SK-N-SH treated with all-trans-retinoic acid at 6 μM for 48 hours (cell line): ENCODE results near the gene PAAF1.
"Not testable (repeated sequence)": the region's sequence is repeated elsewhere in the genome, so short reads cannot be mapped to it uniquely, and the experiment has no call there.

Experiments
- ATAC-seq: fragments of 200-7000 bp; cut with Tn5 transposase; 3 replicates; pipeline ENCODE4 v1.9.1; 2020; ENCODE audit warnings: mild to moderate bottlenecking, moderate library complexity
- BACH2 ChIP-seq: fragments of 250-450 bp; sonication (Bioruptor Pico); IDR thresholded peaks from 2 replicates; pipeline ENCODE4 v1.9.0; 2021; ENCODE audit warnings: mild to moderate bottlenecking, borderline replicate concordance
- CREB5 ChIP-seq: fragments of 250-450 bp; sonication (Bioruptor Pico); IDR thresholded peaks from 2 replicates; pipeline ENCODE4 v1.5.1; 2020; ENCODE audit warnings: low read depth, mild to moderate bottlenecking, moderate library complexity
- CSDC2 ChIP-seq: fragments of 250-450 bp; sonication (Bioruptor Pico); IDR thresholded peaks from 2 replicates; pipeline ENCODE4 v1.5.0; 2020; ENCODE audit warnings: mild to moderate bottlenecking, moderate library complexity
- ESRRG ChIP-seq: fragments of 250-450 bp; sonication (Bioruptor Pico); IDR thresholded peaks from 2 replicates; pipeline ENCODE4 v1.6.1; 2021; ENCODE audit warnings: mild to moderate bottlenecking
- GLIS3 ChIP-seq: fragments of 250-450 bp; sonication (Bioruptor Pico); IDR thresholded peaks from 2 replicates; pipeline ENCODE4 v1.5.0; 2020; ENCODE audit warnings: mild to moderate bottlenecking, moderate library complexity
- ISL1 ChIP-seq: fragments of 250-450 bp; sonication (Bioruptor Pico); IDR thresholded peaks from 2 replicates; pipeline ENCODE4 v2.1.2; 2022; ENCODE audit warnings: mild to moderate bottlenecking, moderate library complexity
- OSR1 ChIP-seq: fragments of 250-450 bp; sonication (Bioruptor Pico); IDR thresholded peaks from 2 replicates; pipeline ENCODE4 v1.8.0; 2022; ENCODE audit warnings: moderate library complexity, mild to moderate bottlenecking, inconsistent platforms
- PATZ1 ChIP-seq: fragments of 250-450 bp; sonication (Bioruptor Pico); IDR thresholded peaks from 2 replicates; pipeline ENCODE4 v1.8.0; 2020; ENCODE audit warnings: mild to moderate bottlenecking, moderate library complexity, borderline replicate concordance
- POU6F1 ChIP-seq: fragments of 250-450 bp; sonication (Bioruptor Pico); IDR thresholded peaks from 2 replicates; pipeline ENCODE4 v1.8.0; 2021; ENCODE audit warnings: low read depth, mild to moderate bottlenecking, moderate library complexity, borderline replicate concordance
- PPARA ChIP-seq: fragments of 250-450 bp; sonication (Bioruptor Pico); IDR thresholded peaks from 2 replicates; pipeline ENCODE4 v1.5.0; 2020; ENCODE audit warnings: mild to moderate bottlenecking, borderline replicate concordance
- RARB ChIP-seq: fragments of 250-450 bp; sonication (Bioruptor Pico); IDR thresholded peaks from 2 replicates; pipeline ENCODE4 v1.8.0; 2021; ENCODE audit warnings: mild to moderate bottlenecking, moderate library complexity
- SNAI2 ChIP-seq: fragments of 250-450 bp; sonication (Bioruptor Pico); IDR thresholded peaks from 2 replicates; pipeline ENCODE4 v1.5.0; 2020; ENCODE audit warnings: mild to moderate bottlenecking, moderate library complexity
- TCF4 ChIP-seq: fragments of 250-450 bp; sonication (Bioruptor Pico); IDR thresholded peaks from 2 replicates; pipeline ENCODE4 v1.8.0; 2021; ENCODE audit warnings: mild to moderate bottlenecking, moderate library complexity, borderline replicate concordance
- TOX ChIP-seq: fragments of 250-450 bp; sonication (Bioruptor Pico); IDR thresholded peaks from 2 replicates; pipeline ENCODE4 v1.8.0; 2021; ENCODE audit warnings: mild to moderate bottlenecking, moderate library complexity, borderline replicate concordance
- ZFP3 ChIP-seq: fragments of 250-450 bp; sonication (Bioruptor Pico); IDR thresholded peaks from 2 replicates; pipeline ENCODE4 v1.5.0; 2020; ENCODE audit warnings: mild to moderate bottlenecking, moderate library complexity
- ZFP30 ChIP-seq: fragments of 450-650 bp; formaldehyde crosslinking; IDR thresholded peaks from 2 replicates; pipeline ENCODE4 v1.5.0; 2022; ENCODE audit warnings: mild to moderate bottlenecking, moderate library complexity
- ZNF565 ChIP-seq: fragments of 450-650 bp; formaldehyde crosslinking; conservative IDR thresholded peaks from 2 replicates; pipeline ENCODE4 v1.5.0; 2020; ENCODE audit warnings: low read depth, mild to moderate bottlenecking, moderate library complexity
- ZNF70 ChIP-seq: fragments of 450-650 bp; formaldehyde crosslinking; IDR thresholded peaks from 2 replicates; pipeline ENCODE4 v1.5.0; 2020; ENCODE audit warnings: mild to moderate bottlenecking, moderate library complexity
- ZNF8 ChIP-seq: fragments of 450-650 bp; formaldehyde crosslinking; IDR thresholded peaks from 2 replicates; pipeline ENCODE4 v1.5.0; 2020; ENCODE audit warnings: mild to moderate bottlenecking, moderate library complexity
- TF ChIP-seq, protein P1 (sequence below): fragments of 250-450 bp; sonication (Bioruptor Pico); IDR thresholded peaks from 2 replicates; pipeline ENCODE4 v1.5.1; 2021; ENCODE audit warnings: mild to moderate bottlenecking, moderate library complexity
- TF ChIP-seq, protein P2 (sequence below): fragments of 250-450 bp; sonication (Bioruptor Pico); IDR thresholded peaks from 2 replicates; pipeline ENCODE4 v1.5.0; 2020; ENCODE audit warnings: mild to moderate bottlenecking, moderate library complexity

The PAAF1 gene

DNA sequence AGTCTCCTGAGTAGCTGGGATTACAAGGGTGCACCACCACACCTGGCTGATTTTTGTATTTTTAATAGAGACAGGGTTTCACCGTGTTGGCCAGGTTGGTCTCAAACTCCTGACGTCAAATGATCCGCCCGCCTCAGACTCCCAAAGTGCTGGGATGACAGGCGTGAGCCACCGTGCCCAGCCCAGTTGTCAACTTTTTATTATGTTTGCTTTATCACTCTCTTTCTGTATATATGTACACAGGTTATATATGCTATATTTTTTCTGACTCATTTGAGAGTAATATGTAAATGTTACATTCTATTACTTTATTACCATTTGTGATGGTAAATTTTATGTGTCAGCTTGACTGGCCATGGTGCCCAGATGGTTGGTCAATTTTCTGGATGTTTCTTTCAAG lies 55.2 kb downstream of the PAAF1 start:
- no peak for ATAC-seq
- TF ChIP-seq PPARA (CRISPR knock-in tag) (no peak), OSR1 (no peak), TCF4 (CRISPR knock-in tag) (no peak), ISL1 (CRISPR knock-in tag) (no peak), ESRRG (CRISPR knock-in tag) (no peak), CREB5 (CRISPR knock-in tag) (no peak), BACH2 (no peak), GLIS3 (CRISPR knock-in tag) (no peak), CSDC2 (CRISPR knock-in tag) (no peak), ZFP30 (CRISPR knock-in tag) (no peak), ZNF70 (no peak), ZFP3 (CRISPR knock-in tag) (no peak), SNAI2 (CRISPR knock-in tag) (no peak)
- TF ChIP-seq, protein P1, sequence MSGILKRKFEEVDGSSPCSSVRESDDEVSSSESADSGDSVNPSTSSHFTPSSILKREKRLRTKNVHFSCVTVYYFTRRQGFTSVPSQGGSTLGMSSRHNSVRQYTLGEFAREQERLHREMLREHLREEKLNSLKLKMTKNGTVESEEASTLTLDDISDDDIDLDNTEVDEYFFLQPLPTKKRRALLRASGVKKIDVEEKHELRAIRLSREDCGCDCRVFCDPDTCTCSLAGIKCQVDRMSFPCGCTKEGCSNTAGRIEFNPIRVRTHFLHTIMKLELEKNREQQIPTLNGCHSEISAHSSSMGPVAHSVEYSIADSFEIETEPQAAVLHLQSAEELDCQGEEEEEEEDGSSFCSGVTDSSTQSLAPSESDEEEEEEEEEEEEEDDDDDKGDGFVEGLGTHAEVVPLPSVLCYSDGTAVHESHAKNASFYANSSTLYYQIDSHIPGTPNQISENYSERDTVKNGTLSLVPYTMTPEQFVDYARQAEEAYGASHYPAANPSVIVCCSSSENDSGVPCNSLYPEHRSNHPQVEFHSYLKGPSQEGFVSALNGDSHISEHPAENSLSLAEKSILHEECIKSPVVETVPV (CRISPR knock-in tag): no peak

- ATAC-seq: no peak
- TF ChIP-seq, protein P2, sequence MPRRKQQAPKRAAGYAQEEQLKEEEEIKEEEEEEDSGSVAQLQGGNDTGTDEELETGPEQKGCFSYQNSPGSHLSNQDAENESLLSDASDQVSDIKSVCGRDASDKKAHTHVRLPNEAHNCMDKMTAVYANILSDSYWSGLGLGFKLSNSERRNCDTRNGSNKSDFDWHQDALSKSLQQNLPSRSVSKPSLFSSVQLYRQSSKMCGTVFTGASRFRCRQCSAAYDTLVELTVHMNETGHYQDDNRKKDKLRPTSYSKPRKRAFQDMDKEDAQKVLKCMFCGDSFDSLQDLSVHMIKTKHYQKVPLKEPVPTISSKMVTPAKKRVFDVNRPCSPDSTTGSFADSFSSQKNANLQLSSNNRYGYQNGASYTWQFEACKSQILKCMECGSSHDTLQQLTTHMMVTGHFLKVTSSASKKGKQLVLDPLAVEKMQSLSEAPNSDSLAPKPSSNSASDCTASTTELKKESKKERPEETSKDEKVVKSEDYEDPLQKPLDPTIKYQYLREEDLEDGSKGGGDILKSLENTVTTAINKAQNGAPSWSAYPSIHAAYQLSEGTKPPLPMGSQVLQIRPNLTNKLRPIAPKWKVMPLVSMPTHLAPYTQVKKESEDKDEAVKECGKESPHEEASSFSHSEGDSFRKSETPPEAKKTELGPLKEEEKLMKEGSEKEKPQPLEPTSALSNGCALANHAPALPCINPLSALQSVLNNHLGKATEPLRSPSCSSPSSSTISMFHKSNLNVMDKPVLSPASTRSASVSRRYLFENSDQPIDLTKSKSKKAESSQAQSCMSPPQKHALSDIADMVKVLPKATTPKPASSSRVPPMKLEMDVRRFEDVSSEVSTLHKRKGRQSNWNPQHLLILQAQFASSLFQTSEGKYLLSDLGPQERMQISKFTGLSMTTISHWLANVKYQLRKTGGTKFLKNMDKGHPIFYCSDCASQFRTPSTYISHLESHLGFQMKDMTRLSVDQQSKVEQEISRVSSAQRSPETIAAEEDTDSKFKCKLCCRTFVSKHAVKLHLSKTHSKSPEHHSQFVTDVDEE (CRISPR knock-in tag): no peak
- TF ChIP-seq GLIS3 (CRISPR knock-in tag) (no peak), ZFP3 (CRISPR knock-in tag) (no peak), PATZ1 (CRISPR knock-in tag) (no peak), ZNF8 (CRISPR knock-in tag) (no peak), ZNF565 (CRISPR knock-in tag) (no peak)
- TF ChIP-seq, protein P1 (CRISPR knock-in tag): no peak
- TF ChIP-seq, all 23 proteins: peak for 0
Measured at GRCh38 chr11:73932781-73933180, 56.0 kb downstream of the PAAF1 start.

- not testable (repeated sequence) for ATAC-seq
Measured at GRCh38 chr11:73936047-73936446, 59.2 kb downstream of the PAAF1 start.

DNA sequence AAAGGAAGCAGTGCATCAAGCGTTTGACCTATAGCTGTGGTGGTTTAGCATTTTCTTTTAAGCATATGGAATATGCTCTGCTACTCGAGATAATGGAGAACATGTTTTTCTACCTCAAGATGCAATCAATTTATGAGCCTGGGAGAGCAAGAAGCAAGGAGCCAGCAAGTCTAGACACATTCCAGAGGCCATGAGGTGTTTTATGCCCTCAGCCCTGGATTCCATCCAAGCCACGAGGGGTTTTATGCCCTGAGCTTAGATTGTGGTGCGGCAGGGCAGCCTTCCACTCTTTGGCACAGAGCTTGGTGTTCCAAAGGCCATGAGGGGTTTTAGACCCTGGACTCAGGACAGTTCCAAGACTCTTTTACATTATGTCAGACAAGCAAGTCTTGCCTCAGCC lies 62.3 kb downstream of the PAAF1 start:
- ATAC-seq: no peak
- TF ChIP-seq, protein P1 (CRISPR knock-in tag): no peak
- TF ChIP-seq PATZ1 (CRISPR knock-in tag): no peak
- TF ChIP-seq POU6F1: no peak
- no peak for TF ChIP-seq RARB (CRISPR knock-in tag)
- TF ChIP-seq ESRRG (CRISPR knock-in tag): no peak
- TF ChIP-seq PPARA (CRISPR knock-in tag): no peak
- no peak for TF ChIP-seq ZFP3 (CRISPR knock-in tag)
- no peak for TF ChIP-seq TOX (CRISPR knock-in tag)
- TF ChIP-seq BACH2: no peak
- no peak for TF ChIP-seq ZNF70
- TF ChIP-seq TCF4 (CRISPR knock-in tag): no peak
